CD8-positive, alpha-beta memory T cell (primary cell): ENCODE results near the gene RGCC. TPM values are rescaled to one million over a fixed set of nuclear protein-coding genes. Genes with fewer than 3 reads are reported as not detected.

Experiments used
- CTCF ChIA-PET: fragments of 350-600 bp; sonication (Branson Sonifier 250); formaldehyde crosslinking; loops from one replicate; lab custom pipeline; 2021; ENCODE audit warnings: antibody characterized with exemption; lab: Charles Lee
- POLR2A ChIA-PET: fragments of 350-600 bp; sonication (Branson Sonifier 250); formaldehyde crosslinking; loops from one replicate; lab custom pipeline; 2021; ENCODE audit warnings: antibody characterized with exemption; lab: Charles Lee
- DNase-seq, 5 donors: peaks; one replicate each; pipeline versions ENCODE4 v3.0.0 to v3.0.0-alpha.2; 2020 to 2022; ENCODE audit warnings: mixed read lengths in 1 of 5
- H3K27ac ChIP-seq: one replicate; pipeline ENCODE4 v1.7.0; 2013; ENCODE audit warnings: low read depth, mild to moderate bottlenecking, low read length, moderate library complexity
- H3K27me3 ChIP-seq: 2 replicates; pipeline ENCODE4 v1.7.0; 2013; ENCODE audit warnings: low read length, mild to moderate bottlenecking; ENCODE audit not compliant: insufficient read depth, poor library complexity, severe bottlenecking
- H3K36me3 ChIP-seq: 2 replicates; pipeline ENCODE4 v1.7.0; 2013; ENCODE audit warnings: mild to moderate bottlenecking, low read length, moderate library complexity; ENCODE audit not compliant: insufficient read depth
- H3K4me1 ChIP-seq: 2 replicates; pipeline ENCODE4 v1.7.0; 2013; ENCODE audit warnings: mild to moderate bottlenecking, low read length, moderate library complexity; ENCODE audit not compliant: insufficient read depth
- H3K4me3 ChIP-seq: 2 replicates; pipeline ENCODE4 v1.7.0; 2013; ENCODE audit warnings: mild to moderate bottlenecking, low read length
- H3K9me3 ChIP-seq: 2 replicates; pipeline ENCODE4 v1.7.0; 2013; ENCODE audit warnings: mild to moderate bottlenecking, low read length
- H3K27ac Mint-ChIP-seq, 8 donors: one replicate each; pipeline ENCODE4 v1.8.0; 2020 to 2021; ENCODE audit warnings: mixed read lengths in 8 of 8, mild to moderate bottlenecking in 6 of 8, inconsistent platforms in 3 of 8, moderate library complexity in 3 of 8
- H3K27me3 Mint-ChIP-seq, 2 donors: one replicate each; pipeline ENCODE4 v1.8.0; 2020 to 2021; ENCODE audit warnings: mixed read lengths in 2 of 2, mild to moderate bottlenecking in 1 of 2, moderate library complexity in 1 of 2
- H3K36me3 Mint-ChIP-seq, 3 donors: one replicate each; pipeline ENCODE4 v1.8.0; 2020 to 2021; ENCODE audit warnings: mixed read lengths in 3 of 3, inconsistent platforms in 1 of 3, mild to moderate bottlenecking in 1 of 3
- H3K4me1 Mint-ChIP-seq, 3 donors: one replicate each; pipeline ENCODE4 v1.8.0; 2020 to 2021; ENCODE audit warnings: mixed read lengths in 3 of 3, inconsistent platforms in 1 of 3, mild to moderate bottlenecking in 1 of 3
- H3K4me3 Mint-ChIP-seq, 7 donors: one replicate each; pipeline ENCODE4 v1.8.0; 2020 to 2021; ENCODE audit warnings: mixed read lengths in 7 of 7, mild to moderate bottlenecking in 6 of 7, moderate library complexity in 4 of 7, inconsistent platforms in 2 of 7
- H3K9me3 Mint-ChIP-seq, 5 donors: one replicate each; pipeline ENCODE4 v1.8.0; 2020 to 2022; ENCODE audit warnings: mixed read lengths in 5 of 5, mild to moderate bottlenecking in 3 of 5, moderate library complexity in 2 of 5, inconsistent platforms in 1 of 5
- polyA plus RNA-seq: library from polyadenylated mRNA; unstranded; fragments of 300-500 nt; fragmentation: Illumina TruSeq; gene quantifications from one replicate; pipeline ENCODE4 v1.2.3, GENCODE V29; 2021
- total RNA-seq, 2 experiments: library from RNA; stranded (reverse); gene quantifications; one replicate each; pipeline ENCODE4 v1.2.3, GENCODE V29; 2021

Gene RGCC
- total and polyA plus RNA-seq, 3 experiments from 2014 or later = 83.0 to 110 (median 107) TPM

DNA sequence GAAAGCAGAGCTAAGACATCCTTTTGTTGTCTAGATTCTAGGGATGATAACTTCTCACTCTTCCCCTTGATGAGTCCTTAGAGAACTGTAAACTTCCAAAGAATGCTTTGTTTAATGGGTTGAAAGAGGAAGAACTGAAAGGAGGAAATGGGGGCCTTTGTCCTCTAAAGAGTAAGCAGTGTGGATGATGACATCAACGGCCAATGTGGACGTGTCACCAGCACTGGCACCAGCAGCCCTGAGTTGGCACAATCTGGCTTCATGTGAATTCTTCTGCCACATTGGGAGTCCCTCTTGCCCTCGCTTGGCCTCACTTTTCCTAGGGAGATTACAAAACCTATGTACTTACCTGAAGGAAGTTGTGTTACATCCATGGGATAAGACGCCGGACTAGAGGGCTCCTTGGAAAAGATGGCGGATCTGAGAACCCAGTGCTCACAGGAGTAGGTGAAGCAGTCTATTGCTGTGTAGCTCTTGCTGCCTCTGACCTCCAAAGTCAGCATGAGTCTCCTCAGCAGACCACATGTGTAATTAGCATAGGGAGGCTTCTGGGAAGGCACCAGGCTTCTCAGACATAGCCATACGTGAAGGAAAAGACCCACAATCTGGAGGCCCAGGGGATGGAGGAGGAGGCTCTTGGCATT is 62.8 kb downstream of the RGCC start:
- Mint-ChIP-seq H3K4me1 (peaks cover 0 to 3% (median 0%) of the 10 kb centered on the region in 3 donors), H3K27ac (no peak overlapping the region), H3K9me3 (peaks cover 0 to 2% (median 0%) of the 10 kb centered on the region in 5 donors), H3K27me3 (peaks cover 0 to 2% of the 10 kb centered on the region in 2 donors), H3K4me3 (no peak overlapping the region), H3K36me3 (peaks cover 0 to 5% (median 3%) of the 10 kb centered on the region in 3 donors)
- POLR2A ChIA-PET = no interaction called here
- Histone ChIP-seq H3K27ac (no peak overlapping the region), H3K27me3 (no peaks in the 10 kb centered on the region), H3K4me3 (no peak overlapping the region), H3K9me3 (no peaks in the 10 kb centered on the region), H3K36me3 (no peaks in the 10 kb centered on the region), H3K4me1 (no peaks in the 10 kb centered on the region)
- DNase-seq = no peak
- CTCF ChIA-PET = no interaction called here

Other genes with a start within 250 kb of the RGCC start
- gene MTRF1, start 194.0 kb upstream of the RGCC start, total RNA-seq = 10 to 100 TPM; 17.3 to 18.8 TPM
- 11.5 TPM for gene MTRF1, start 194.0 kb upstream of the RGCC start, polyA plus RNA-seq
- gene NAA16, start 146.3 kb upstream of the RGCC start, total RNA-seq = 10 to 100 TPM; 23.3 to 24.0 TPM
- 17.0 TPM for gene NAA16, start 146.3 kb upstream of the RGCC start, polyA plus RNA-seq